Measurements from ENCODE around the gene SYTL3.
"Not testable (repeated sequence)": the region's sequence is repeated elsewhere in the genome, so short reads cannot be mapped to it uniquely, and the experiment has no call there.

Gene SYTL3

GRCh38 chr6:158668707-158669103 is 18.9 kb downstream of the SYTL3 start:
- H3K4me3 ChIP-seq (replicated peaks in 1 of 2; ENCODE audit: low read depth in 2 of 2, low read length in 2 of 2), result no peak overlapping the region
- TF ChIP-seq, protein P1, sequence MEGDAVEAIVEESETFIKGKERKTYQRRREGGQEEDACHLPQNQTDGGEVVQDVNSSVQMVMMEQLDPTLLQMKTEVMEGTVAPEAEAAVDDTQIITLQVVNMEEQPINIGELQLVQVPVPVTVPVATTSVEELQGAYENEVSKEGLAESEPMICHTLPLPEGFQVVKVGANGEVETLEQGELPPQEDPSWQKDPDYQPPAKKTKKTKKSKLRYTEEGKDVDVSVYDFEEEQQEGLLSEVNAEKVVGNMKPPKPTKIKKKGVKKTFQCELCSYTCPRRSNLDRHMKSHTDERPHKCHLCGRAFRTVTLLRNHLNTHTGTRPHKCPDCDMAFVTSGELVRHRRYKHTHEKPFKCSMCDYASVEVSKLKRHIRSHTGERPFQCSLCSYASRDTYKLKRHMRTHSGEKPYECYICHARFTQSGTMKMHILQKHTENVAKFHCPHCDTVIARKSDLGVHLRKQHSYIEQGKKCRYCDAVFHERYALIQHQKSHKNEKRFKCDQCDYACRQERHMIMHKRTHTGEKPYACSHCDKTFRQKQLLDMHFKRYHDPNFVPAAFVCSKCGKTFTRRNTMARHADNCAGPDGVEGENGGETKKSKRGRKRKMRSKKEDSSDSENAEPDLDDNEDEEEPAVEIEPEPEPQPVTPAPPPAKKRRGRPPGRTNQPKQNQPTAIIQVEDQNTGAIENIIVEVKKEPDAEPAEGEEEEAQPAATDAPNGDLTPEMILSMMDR (IDR thresholded peaks at IDR 0.05; ENCODE audit: low read depth, low read length), result no peak
- DNase-seq (ENCODE audit: low read depth in 2 of 2), result no peak

DNA sequence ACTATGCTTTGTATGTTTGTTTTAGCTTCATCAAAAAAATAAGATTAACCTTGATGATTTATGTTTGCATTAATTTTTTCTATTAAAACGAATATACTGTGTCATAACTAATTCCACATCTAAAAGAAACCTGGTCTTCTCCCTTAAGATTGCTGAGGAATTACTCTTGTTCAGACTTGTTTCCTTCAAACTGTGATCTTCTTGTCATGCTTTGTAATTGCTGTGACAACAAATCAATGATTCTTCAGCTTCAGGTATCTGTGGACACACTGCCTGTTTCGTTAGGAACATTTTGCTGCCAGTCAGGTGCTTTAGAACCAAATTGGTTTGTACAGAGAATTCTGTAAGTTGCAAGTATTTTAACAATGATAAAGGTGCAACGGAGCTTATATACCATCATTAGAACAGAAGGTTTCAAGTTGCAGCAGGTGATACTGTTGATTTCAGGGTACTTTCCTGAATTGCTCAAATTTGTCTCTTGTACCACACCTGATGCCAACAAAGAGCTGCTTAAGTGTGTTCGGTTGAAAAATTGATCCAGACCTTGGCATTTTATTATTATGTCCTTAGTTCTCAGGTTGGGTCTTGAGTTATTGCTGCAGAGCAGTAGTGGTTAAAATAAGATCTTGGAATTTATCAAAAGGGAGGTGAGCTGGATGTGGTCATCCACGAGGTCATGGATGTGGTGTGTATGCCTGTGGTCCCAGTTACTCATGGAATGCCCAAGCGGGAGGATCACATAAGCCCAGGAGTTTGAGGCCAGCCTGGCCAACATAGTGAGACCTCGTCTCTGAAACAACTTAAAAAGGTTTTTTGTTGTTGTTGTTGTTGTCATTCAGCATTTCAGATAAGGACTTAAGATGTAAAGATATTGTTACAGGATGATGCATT is 19.5 kb downstream of the SYTL3 start:
- no peak overlapping the region for H3K4me3 ChIP-seq (replicated peaks in 1 of 2; ENCODE audit: low read depth in 2 of 2, low read length in 2 of 2)
- TF ChIP-seq, protein P1 (IDR thresholded peaks at IDR 0.05; ENCODE audit: low read depth, low read length), result no peak
- DNase-seq (ENCODE audit: low read depth in 2 of 2), result no peak

- DNase-seq (ENCODE audit: low read depth in 2 of 2); H3K4me3 ChIP-seq (replicated peaks in 1 of 2; ENCODE audit: low read depth in 2 of 2, low read length in 2 of 2): not testable (repeated sequence)
Observed at GRCh38 chr6:158672119-158672518, 22.3 kb downstream of the SYTL3 start.

GRCh38 chr6:158672726-158673125 is 22.9 kb downstream of the SYTL3 start:
- DNase-seq (ENCODE audit: low read depth in 2 of 2), result no peak
- TF ChIP-seq, protein P1 (IDR thresholded peaks at IDR 0.05; ENCODE audit: low read depth, low read length), result no peak
- H3K4me3 ChIP-seq (replicated peaks in 1 of 2; ENCODE audit: low read depth in 2 of 2, low read length in 2 of 2), result no peak overlapping the region

GRCh38 chr6:158674342-158675131 is 24.7 kb downstream of the SYTL3 start:
- DNase-seq (ENCODE audit: low read depth in 2 of 2), result no peak
- TF ChIP-seq, protein P1 (IDR thresholded peaks at IDR 0.05; ENCODE audit: low read depth, low read length), result no peak
- H3K4me3 ChIP-seq (replicated peaks in 1 of 2; ENCODE audit: low read depth in 2 of 2, low read length in 2 of 2), result no peak overlapping the region

DNA sequence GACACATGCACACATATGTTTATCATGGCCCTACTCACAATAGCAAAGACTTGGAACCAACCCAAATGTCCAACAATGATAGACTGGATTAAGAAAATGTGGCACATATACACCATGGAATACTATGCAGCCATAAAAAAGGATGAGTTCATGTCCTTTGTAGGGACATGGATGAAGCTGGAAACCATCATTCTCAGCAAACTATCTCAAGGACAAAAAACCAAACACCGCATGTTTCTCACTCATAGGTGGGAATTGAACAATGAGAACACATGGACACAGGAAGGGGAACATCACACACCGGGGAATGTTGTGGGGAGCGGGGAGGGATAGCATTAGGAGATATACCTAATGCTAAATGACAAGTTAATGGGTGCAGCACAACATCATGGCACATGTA is 27.2 kb downstream of the SYTL3 start:
- DNase-seq (ENCODE audit: low read depth in 2 of 2); H3K4me3 ChIP-seq (replicated peaks in 1 of 2; ENCODE audit: low read depth in 2 of 2, low read length in 2 of 2): not testable (repeated sequence)

DNA sequence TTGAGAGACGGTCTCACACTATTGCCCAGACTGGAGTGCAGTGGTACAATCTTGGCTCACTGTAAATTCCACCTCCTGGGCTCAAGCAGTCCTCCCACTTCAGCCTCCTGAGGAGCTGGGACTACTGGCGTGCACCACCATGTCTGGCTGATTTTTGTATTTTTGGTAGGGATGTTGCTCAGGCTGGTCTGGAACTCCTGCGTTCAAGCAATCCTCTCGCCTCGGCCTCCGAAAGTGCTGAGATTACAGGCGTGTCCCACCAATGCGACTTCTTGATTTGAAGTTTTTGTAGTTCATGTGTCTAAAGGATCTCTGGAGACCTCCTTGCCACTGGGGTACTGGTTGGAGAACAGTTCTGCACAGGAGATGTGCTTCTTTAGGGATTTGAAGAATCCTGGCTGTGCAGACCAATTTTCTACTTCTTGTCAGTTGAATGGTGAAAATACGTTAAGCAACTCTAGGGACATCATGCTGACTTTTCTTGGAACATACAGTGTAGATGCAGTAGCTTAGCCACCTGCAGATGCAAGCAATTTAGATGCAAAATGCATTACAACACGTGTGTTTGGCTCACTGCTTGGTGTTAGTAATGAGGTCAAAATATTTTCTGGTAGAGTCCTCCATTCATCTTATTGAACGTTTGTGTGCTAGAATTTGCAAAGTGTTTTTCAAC is 28.2 kb downstream of the SYTL3 start:
- no peak overlapping the region for H3K4me3 ChIP-seq (replicated peaks in 1 of 2; ENCODE audit: low read depth in 2 of 2, low read length in 2 of 2)
- TF ChIP-seq, protein P1 (IDR thresholded peaks at IDR 0.05; ENCODE audit: low read depth, low read length), result no peak
- DNase-seq (ENCODE audit: low read depth in 2 of 2), result no peak
